NOMO-1 (cell line): ENCODE results near the gene TLR1.
A peak's percentile ranks its signal among the peaks of the same experiment; 100 is the strongest.
"Not testable (repeated sequence)": the region's sequence is repeated elsewhere in the genome, so short reads cannot be mapped to it uniquely, and the experiment has no call there.

Experiments used
- DNase-seq, 2 experiments: peaks; one replicate each; lab custom pipeline; 2025; ENCODE audit not compliant: unreplicated experiment in 2 of 2; lab: John Stamatoyannopoulos, UW

TLR1 gene

DNA sequence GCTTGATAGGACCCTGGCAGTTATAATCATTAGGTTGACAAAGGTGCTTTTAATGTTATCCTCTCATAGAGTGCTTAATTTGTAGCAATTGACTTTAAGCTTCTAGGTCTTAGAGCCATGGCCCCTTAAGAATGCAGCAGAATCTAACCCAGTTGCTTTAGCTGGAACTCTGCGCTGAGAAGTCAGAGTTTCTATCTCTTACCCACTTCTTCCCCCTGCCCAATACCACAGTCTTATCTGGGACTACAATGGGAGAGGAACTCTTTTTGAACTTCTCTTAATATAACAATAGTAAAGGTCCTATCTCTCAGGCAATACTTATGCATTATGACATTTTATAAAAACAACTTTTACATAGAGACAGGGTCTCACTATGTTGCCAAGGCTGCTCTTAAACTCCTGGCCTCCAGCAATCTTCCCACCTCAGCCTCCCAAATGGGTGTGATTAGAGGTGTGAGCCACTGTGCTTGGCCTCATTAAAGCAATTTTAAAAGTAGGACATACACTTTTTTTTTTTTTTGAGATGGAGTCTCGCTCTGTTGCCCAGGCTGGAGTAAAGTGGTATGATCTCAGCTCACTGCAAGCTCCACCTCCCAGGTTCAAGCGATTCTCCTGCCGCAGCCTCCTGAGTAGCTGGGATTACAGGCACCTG is 23.6 kb downstream of the TLR1 start:
- no peak for DNase-seq

DNA sequence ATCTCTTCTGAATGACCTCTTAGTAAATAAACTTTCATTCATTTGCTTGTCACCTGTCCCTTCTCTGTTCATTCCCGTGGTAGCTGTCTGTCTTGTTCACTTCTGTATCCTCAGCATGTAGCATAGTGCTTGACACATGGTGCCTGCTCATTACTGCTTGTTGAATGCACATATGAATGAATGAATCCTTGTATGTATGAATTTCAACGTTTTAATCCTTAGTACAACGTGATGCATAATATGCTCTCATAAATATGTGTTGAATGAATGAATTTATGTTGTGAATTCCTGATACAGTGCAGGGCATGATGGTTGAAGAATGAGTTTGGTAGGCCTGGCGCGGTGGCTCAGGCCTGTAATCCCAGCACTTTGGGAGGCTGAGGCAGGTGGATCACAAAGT is 24.8 kb downstream of the TLR1 start:
- no peak for DNase-seq

DNA sequence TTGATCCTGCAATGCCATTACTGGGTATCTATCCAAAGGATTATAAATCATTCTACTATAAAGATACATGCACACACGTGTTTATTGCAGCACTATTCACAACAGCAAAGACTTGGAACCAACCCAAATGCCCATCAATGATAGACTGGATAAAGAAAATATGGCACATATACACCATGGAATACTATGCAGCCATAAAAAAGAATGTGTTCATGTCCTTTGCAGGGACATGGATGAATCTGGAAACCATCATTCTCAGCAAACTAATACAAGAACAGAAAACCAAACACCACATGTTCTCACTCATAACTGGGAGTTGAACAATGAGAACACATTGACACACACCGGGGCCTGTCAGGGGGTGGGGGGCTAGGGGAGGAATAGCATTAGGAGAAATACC is 26.7 kb downstream of the TLR1 start:
- DNase-seq, result not testable (repeated sequence)

DNA sequence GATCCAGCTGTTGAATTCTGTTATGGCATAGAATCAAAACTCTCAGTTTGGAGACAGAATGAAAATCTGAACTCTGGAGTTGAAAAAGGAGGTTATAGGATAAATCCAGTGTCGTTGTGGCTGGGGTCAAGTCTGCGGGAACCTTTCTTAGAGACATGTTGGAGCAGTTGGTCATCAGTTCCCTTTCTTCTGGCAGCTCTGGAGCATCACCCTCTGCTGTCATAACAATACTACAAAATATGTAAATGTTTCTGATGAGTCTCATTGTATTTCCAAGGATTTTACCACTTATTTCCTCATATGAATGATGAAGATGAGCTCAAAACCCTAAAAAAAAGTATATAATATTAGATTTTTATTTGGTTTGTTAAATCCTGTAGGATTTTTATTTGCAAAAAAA is 29.3 kb downstream of the TLR1 start:
- DNase-seq, result no peak

GRCh38 chr4:38774181-38774955 is 30.2 kb downstream of the TLR1 start:
- no peak for DNase-seq

GRCh38 chr4:38770281-38770680 is 34.3 kb downstream of the TLR1 start:
- DNase-seq, result not testable (repeated sequence)

- no peak for DNase-seq
Measured at GRCh38 chr4:38769857-38770256, 34.7 kb downstream of the TLR1 start.

DNA sequence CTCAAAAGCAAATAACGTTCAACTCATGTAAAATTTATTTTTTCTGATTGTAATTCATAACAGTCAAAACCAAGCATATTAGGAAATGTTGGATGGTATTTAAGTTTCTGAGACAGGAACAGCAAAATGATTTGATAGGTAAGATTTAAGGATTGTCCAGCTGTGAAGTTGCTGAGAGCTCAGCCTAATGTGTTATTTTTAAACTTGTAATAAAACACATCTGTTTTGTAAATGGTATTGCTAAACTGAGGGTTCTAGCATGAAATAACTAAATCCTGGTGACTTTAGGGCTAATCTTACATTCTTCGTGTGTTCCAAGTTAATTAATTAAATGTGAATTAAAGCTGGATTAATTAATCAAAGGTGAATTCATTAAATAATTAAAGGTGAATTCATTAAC is 35.1 kb downstream of the TLR1 start:
- DNase-seq, result no peak

GRCh38 chr4:38768968-38769394 is 35.6 kb downstream of the TLR1 start:
- peak; percentile 28 to 75 for DNase-seq

DNA sequence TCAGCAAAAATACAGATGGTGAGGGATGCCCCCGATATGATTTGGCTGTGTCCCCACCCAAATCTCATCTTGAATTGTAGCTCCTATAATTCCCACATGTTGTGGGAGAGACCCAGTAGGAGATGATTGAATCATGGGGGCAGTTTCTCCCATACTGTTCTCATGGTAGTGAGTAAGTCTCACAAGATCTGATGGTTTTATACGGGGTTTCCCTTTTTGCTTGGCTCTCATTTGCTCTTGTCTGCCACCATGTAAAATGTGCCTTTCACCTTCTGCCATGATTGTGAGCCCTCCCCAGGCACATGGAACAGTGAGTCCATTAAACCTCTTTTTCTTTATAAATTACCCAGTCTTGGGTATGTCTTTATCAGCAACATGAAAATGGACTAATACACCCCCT is 37.7 kb downstream of the TLR1 start:
- not testable (repeated sequence) for DNase-seq

- DNase-seq, result no peak
Measured at GRCh38 chr4:38765382-38765781, 39.2 kb downstream of the TLR1 start.

DNA sequence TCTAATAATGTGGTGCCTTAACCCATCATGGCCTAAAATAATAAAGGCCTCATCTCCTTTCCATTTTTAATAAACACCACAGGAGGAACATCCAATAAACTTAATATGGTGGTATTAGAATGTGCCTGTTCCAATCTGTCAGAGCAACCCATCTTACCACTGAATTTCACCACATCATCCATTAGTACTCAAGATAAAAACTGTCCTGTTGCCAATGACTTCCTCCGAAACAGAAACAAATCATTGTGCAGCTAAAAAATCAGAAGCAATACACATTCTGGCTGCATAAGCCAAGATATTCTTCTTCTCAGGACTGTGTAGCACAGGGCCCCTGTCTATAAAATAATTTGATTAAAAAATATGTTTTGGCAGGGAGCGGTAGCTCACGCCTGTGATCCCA is 40.3 kb downstream of the TLR1 start:
- peak in 1 of 2 experiments; percentile 70 for DNase-seq

DNA sequence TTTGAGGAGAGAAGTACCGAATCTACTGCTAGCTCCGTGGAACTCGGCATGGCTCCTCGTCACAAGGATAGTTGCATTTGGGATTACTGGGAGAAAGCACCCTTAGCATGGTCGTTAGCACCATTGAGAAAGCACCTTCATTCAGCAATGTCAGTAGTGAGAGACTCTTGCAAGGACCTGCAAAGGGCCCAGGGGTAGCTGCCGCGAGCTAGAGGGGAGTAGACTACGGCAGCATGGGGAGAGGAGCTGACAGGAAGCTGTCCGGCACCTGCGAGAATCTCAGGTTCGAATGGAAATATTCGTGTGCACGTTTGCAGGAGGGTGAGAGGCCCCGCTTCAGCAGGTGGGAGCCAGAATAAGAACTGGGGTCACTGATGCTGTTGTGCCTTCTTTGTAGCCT is 42.0 kb downstream of the TLR1 start:
- no peak for DNase-seq

DNA sequence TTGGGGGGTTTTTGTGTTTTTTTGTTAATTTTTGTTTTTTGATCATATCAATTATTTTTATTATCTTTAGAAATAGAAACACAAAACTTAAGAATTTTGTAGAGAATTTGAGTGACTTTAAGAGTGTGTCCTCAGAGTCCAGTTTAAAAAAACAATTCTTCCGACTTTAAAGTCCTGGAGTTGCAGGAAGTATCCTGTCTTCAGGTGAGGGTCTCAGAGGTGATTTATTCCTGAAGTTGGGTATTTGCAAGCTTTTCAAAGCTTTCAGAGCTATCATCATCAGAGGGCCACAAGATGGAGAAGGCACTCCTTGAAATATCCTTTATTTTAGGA is 44.8 kb downstream of the TLR1 start:
- DNase-seq, result no peak

GRCh38 chr4:38759113-38759789 is 45.3 kb downstream of the TLR1 start:
- peak; percentile 26 to 39 for DNase-seq

- DNase-seq, result no peak
Measured at GRCh38 chr4:38757945-38758600, 46.5 kb downstream of the TLR1 start.

DNA sequence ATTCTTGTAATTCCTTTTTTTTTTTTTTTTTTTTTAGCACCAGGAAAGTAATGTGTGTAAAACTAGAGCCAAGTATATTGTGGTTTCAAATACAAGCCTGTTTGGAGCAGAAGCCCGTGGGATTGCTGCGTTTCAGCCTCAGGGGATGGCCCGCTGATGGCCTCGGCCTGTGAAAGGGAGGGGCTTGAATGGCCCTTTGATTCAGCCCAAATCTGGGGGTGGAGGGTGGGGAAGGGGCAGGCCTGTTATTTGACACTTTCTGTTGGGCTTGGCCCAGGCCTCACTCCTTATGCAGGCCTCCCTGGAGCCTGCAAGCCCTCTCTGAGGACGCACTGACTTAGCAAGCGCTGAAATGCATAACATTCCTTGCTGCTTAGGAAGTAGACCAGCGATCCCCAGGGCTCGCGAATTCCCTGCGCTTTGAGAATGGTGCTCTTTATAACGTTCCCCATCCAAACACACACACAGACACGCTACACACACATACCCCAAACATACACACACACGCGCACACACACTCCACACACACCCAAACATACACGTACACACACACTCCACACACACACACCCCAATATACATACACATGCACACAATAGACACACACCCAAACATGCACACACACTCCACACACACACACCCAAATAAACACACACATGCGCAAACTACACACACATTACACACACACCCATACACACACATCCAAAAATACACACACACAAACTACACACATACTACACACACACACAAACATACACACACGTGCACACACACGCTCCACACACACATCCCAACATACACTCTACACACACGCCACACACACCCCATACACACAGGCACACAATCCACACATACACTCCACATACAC is 51.4 kb downstream of the TLR1 start:
- no peak for DNase-seq

DNA sequence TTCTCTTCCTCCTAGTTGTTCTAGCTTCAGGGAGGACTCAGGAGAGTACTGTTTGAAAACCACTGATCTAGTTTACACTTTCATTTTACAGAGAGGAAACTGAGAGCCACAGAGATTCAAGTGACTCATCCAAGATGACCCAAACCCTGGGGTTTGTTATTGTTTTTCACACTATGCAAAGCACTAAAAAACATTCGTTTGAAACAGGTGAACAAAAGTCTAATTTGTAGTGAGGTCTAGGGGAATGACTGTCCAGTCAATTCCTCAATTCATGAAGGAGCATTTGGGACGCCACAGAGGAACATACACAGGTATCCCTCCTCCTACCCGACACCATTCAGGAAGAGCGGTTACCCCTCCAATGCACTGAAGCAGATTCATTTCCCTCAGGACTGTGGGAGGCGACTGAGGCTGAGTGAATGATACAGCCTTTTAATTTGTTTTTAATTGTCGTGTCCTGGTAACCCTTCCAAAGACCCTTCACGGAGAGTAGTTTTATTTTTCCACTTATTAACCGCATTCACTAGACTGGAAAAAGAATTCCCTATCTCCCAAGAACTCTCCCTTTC is 52.1 kb downstream of the TLR1 start:
- peak in 1 of 2 experiments; percentile 34 for DNase-seq

GRCh38 chr4:38751341-38752010 is 53.1 kb downstream of the TLR1 start:
- DNase-seq, result no peak

- DNase-seq, result no peak
Measured at GRCh38 chr4:38749336-38749735, 55.3 kb downstream of the TLR1 start.
